Measurements from ENCODE around the gene PLN. TPM values are rescaled to one million over a fixed set of nuclear protein-coding genes. Genes with fewer than 3 reads are reported as not detected.

PLN gene
- total RNA-seq, 1 donor from 2014 or later = not detected

GRCh38 chr6:118591897-118592296 is 43.8 kb downstream of the PLN start:
- DNase-seq (ENCODE audit: low spot score) = no peak

GRCh38 chr6:118594877-118595276 is 46.8 kb downstream of the PLN start:
- no peaks in the 10 kb centered on the region for H3K36me3 Mint-ChIP-seq (ENCODE audit: low read depth)
- no peak overlapping the region for H3K27ac Mint-ChIP-seq (ENCODE audit: unreplicated experiment)
- no peak overlapping the region for H3K4me3 Mint-ChIP-seq (ENCODE audit: unreplicated experiment)
- no peaks in the 10 kb centered on the region for H3K27me3 Mint-ChIP-seq (ENCODE audit: low read depth)
- peaks cover 20% of the 10 kb centered on the region for H3K4me1 Mint-ChIP-seq (ENCODE audit: low read depth)
- no peak for TF ChIP-seq CTCF (IDR thresholded peaks at IDR 0.05)
- no peaks in the 10 kb centered on the region for H3K9me3 Mint-ChIP-seq (ENCODE audit: low read depth)
- DNase-seq (ENCODE audit: low spot score) = no peak

More at GRCh38 chr6:118591897-118592296, 43.8 kb downstream of the PLN start:
- Mint-ChIP-seq H3K27me3 (ENCODE audit: low read depth) (no peaks in the 10 kb centered on the region), H3K27ac (ENCODE audit: unreplicated experiment) (no peak overlapping the region), H3K9me3 (ENCODE audit: low read depth) (no peaks in the 10 kb centered on the region), H3K4me1 (ENCODE audit: low read depth) (peaks cover 12% of the 10 kb centered on the region), H3K4me3 (ENCODE audit: unreplicated experiment) (no peak overlapping the region), H3K36me3 (ENCODE audit: low read depth) (peaks cover 2% of the 10 kb centered on the region)
- no peak for TF ChIP-seq CTCF (IDR thresholded peaks at IDR 0.05)

- Mint-ChIP-seq H3K9me3 (ENCODE audit: low read depth) (no peaks in the 10 kb centered on the region), H3K36me3 (ENCODE audit: low read depth) (no peaks in the 10 kb centered on the region), H3K4me1 (ENCODE audit: low read depth) (peaks cover 19% of the 10 kb centered on the region)
Measured at GRCh38 chr6:118596774-118597320, 48.8 kb downstream of the PLN start.

GRCh38 chr6:118597636-118598035 is 49.5 kb downstream of the PLN start:
- H3K9me3 Mint-ChIP-seq (ENCODE audit: low read depth) = no peaks in the 10 kb centered on the region
- no peak for TF ChIP-seq CTCF (IDR thresholded peaks at IDR 0.05)
- H3K4me3 Mint-ChIP-seq (ENCODE audit: unreplicated experiment) = no peak overlapping the region
- no peaks in the 10 kb centered on the region for H3K27me3 Mint-ChIP-seq (ENCODE audit: low read depth)
- H3K36me3 Mint-ChIP-seq (ENCODE audit: low read depth) = no peaks in the 10 kb centered on the region
- H3K27ac Mint-ChIP-seq (ENCODE audit: unreplicated experiment) = no peak overlapping the region
- DNase-seq (ENCODE audit: low spot score) = no peak
- peaks cover 16% of the 10 kb centered on the region for H3K4me1 Mint-ChIP-seq (ENCODE audit: low read depth)

More at GRCh38 chr6:118596774-118597320, 48.8 kb downstream of the PLN start:
- TF ChIP-seq CTCF (IDR thresholded peaks at IDR 0.05) = no peak
- Mint-ChIP-seq H3K4me3 (ENCODE audit: unreplicated experiment) (no peak overlapping the region), H3K27ac (ENCODE audit: unreplicated experiment) (no peak overlapping the region), H3K27me3 (ENCODE audit: low read depth) (no peaks in the 10 kb centered on the region)
- no peak for DNase-seq (ENCODE audit: low spot score)

DNA sequence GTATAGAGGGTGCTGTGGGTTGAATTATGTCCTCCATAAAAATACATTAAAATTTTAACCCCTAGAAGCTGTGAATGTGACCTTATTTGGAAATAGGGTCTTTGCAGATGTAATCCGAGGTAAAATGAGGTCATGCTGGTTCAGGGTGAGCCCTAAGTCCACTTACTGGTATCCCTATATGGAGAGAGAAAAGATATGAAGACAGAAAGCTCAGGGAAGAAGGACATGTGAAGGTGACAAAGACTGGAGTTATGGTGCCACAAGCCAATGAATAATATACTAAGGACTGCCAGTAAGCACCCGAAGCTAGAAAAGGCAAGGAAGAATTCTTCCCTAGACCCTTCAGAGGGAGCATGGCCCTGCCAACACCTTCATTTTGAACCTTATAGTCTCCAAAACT is 50.2 kb downstream of the PLN start:
- H3K27ac Mint-ChIP-seq (ENCODE audit: unreplicated experiment) = no peak overlapping the region
- TF ChIP-seq CTCF (IDR thresholded peaks at IDR 0.05) = no peak
- H3K4me3 Mint-ChIP-seq (ENCODE audit: unreplicated experiment) = no peak overlapping the region
- DNase-seq (ENCODE audit: low spot score) = no peak
- no peaks in the 10 kb centered on the region for H3K9me3 Mint-ChIP-seq (ENCODE audit: low read depth)
- no peaks in the 10 kb centered on the region for H3K36me3 Mint-ChIP-seq (ENCODE audit: low read depth)
- peaks cover 16% of the 10 kb centered on the region for H3K4me1 Mint-ChIP-seq (ENCODE audit: low read depth)
- H3K27me3 Mint-ChIP-seq (ENCODE audit: low read depth) = no peaks in the 10 kb centered on the region

Measured in chondrocyte (in vitro differentiated cells).